Endothelial cell of umbilical vein (primary cell): ENCODE measurements around the gene TMEM175. TPM values are rescaled to one million over a fixed set of nuclear protein-coding genes. Genes with fewer than 3 reads are reported as not detected.

Source experiments
- BruUV-seq: library from RNA; stranded (reverse); fragments of 400-500 nt; replicated peaks from 2 replicates; lab custom pipeline; 2021; lab: Mats Ljungman, UMichigan
- CTCF ChIA-PET: fragments of 300-600, 350-600 bp; sonication (Branson Sonifier 250); formaldehyde crosslinking; loops from one replicate; lab custom pipeline; 2021; ENCODE audit warnings: antibody characterized with exemption, inconsistent platforms; lab: Charles Lee
- POLR2A ChIA-PET: fragments of 300-600, 350-600 bp; sonication (Branson Sonifier 250); formaldehyde crosslinking; loops from one replicate; lab custom pipeline; 2021; ENCODE audit warnings: antibody characterized with exemption, inconsistent platforms; lab: Charles Lee
- DNase-seq: peaks from one replicate; pipeline ENCODE4 v3.0.0-alpha.2; 2011; ENCODE audit warnings: low read depth, low spot score
- FAIRE-seq: peaks from 2 replicates; lab custom pipeline; 2011; peaks lifted over from hg19 to GRCh38; lab: Jason Lieb, UNC
- H2AFZ ChIP-seq: 2 replicates; pipeline ENCODE4 v1.6.0; 2012; ENCODE audit warnings: low read depth, low read length, control low read depth, inconsistent platforms
- H3K27ac ChIP-seq: 2 replicates; pipeline ENCODE4 v1.5.1; 2011; ENCODE audit warnings: low read depth, mild to moderate bottlenecking, control low read depth, low read length, moderate library complexity; ENCODE audit not compliant: insufficient read depth
- H3K27me3 ChIP-seq, 2 experiments: 2 replicates each; pipeline versions ENCODE4 v1.6.0 to v1.6.1; 2011; ENCODE audit warnings: low read length in 2 of 2, mixed read lengths in 1 of 2; ENCODE audit not compliant: control insufficient read depth in 2 of 2, insufficient read depth in 2 of 2
- H3K36me3 ChIP-seq, 2 experiments: 2 replicates in 1 of 2; 3 replicates in 1 of 2; pipeline ENCODE4 v1.5.1; 2011; ENCODE audit warnings: low read length in 2 of 2, mild to moderate bottlenecking in 1 of 2, moderate library complexity in 1 of 2; ENCODE audit not compliant: control insufficient read depth in 2 of 2, insufficient read depth in 2 of 2; ENCODE audit errors: extremely low read depth in 1 of 2
- H3K4me1 ChIP-seq: 3 replicates; pipeline ENCODE4 v1.5.1; 2011; ENCODE audit warnings: mild to moderate bottlenecking, low read length; ENCODE audit not compliant: control insufficient read depth, insufficient read depth; ENCODE audit errors: extremely low read depth
- H3K4me2 ChIP-seq: 2 replicates; pipeline ENCODE4 v1.6.1; 2011; ENCODE audit warnings: low read length, control low read depth, mixed read lengths; ENCODE audit not compliant: insufficient read depth
- H3K4me3 ChIP-seq, 3 experiments: fragments of 200-600 bp in 1 of 3; sonication (generic), shearing (Covaris generic) in 1 of 3; replicated peaks in 1 of 3; 2 replicates each; pipeline ENCODE4 v1.5.1; 2011 to 2016; ENCODE audit warnings: control low read depth in 3 of 3, low read length in 3 of 3, mild to moderate bottlenecking in 2 of 3, inconsistent platforms in 1 of 3, low read depth in 1 of 3, moderate library complexity in 1 of 3; ENCODE audit not compliant: insufficient read depth in 1 of 3
- H3K79me2 ChIP-seq: 2 replicates; pipeline ENCODE4 v1.6.0; 2012; ENCODE audit warnings: low read length, inconsistent platforms; ENCODE audit not compliant: control insufficient read depth, insufficient read depth
- H3K9ac ChIP-seq: replicated peaks from 2 replicates; pipeline ENCODE3; 2011; ENCODE audit warnings: low read length, control low read depth; ENCODE audit not compliant: insufficient read depth; ENCODE audit errors: extremely low read depth
- H3K9me1 ChIP-seq: replicated peaks from 3 replicates; pipeline ENCODE4 v1.6.0; 2011; ENCODE audit warnings: mild to moderate bottlenecking, low read length; ENCODE audit not compliant: control insufficient read depth, insufficient read depth; ENCODE audit errors: extremely low read depth
- H3K9me3 ChIP-seq: replicated peaks from 2 replicates; pipeline ENCODE4 v1.5.1; 2012; ENCODE audit warnings: low read length, inconsistent platforms; ENCODE audit not compliant: control insufficient read depth, insufficient read depth
- H4K20me1 ChIP-seq: replicated peaks from 2 replicates; pipeline ENCODE3; 2011; ENCODE audit warnings: mild to moderate bottlenecking, low read length; ENCODE audit not compliant: control insufficient read depth, insufficient read depth; ENCODE audit errors: extremely low read depth
- CTCF ChIP-seq, 2 donors: IDR thresholded peaks; 1 replicate in 1 of 2; 2 replicates in 1 of 2; pipeline ENCODE4 v1.5.1; 2011; ENCODE audit warnings: low read length in 2 of 2, mild to moderate bottlenecking in 2 of 2, moderate library complexity in 2 of 2, control low read depth in 1 of 2, inconsistent platforms in 1 of 2, low read depth in 1 of 2; ENCODE audit not compliant: insufficient read depth in 1 of 2; ENCODE audit errors: extremely low read depth in 1 of 2
- EZH2 ChIP-seq: IDR thresholded peaks from 2 replicates; pipeline ENCODE4 v1.6.1; 2012; ENCODE audit warnings: borderline replicate concordance, low read depth, mild to moderate bottlenecking, moderate library complexity, low read length, inconsistent platforms; ENCODE audit not compliant: severe bottlenecking
- FOS ChIP-seq: IDR thresholded peaks from 2 replicates; pipeline ENCODE4 v1.6.1; 2011; ENCODE audit warnings: mild to moderate bottlenecking, low read length, moderate library complexity, borderline replicate concordance; ENCODE audit not compliant: insufficient read depth
- GATA2 ChIP-seq: IDR thresholded peaks from 2 replicates; pipeline ENCODE4 v1.7.0; 2011; ENCODE audit warnings: low read depth, mild to moderate bottlenecking, moderate library complexity, mixed read lengths, low read length; ENCODE audit not compliant: insufficient read length, insufficient read depth
- JUN ChIP-seq: IDR thresholded peaks from 2 replicates; pipeline ENCODE4 v1.6.1; 2011; ENCODE audit warnings: borderline replicate concordance, low read depth; ENCODE audit not compliant: insufficient read length, insufficient read depth
- MAX ChIP-seq: IDR thresholded peaks from 2 replicates; pipeline ENCODE4 v1.6.1; 2011; ENCODE audit not compliant: insufficient read depth, insufficient read length
- MYC ChIP-seq: IDR thresholded peaks from one replicate; pipeline ENCODE4 v1.6.1; 2011; ENCODE audit warnings: mild to moderate bottlenecking, low read depth, low read length
- POLR2A ChIP-seq: IDR thresholded peaks from 2 replicates; pipeline ENCODE4 v1.6.1; 2012; ENCODE audit warnings: low read depth, mild to moderate bottlenecking, control low read depth, low read length
- POLR2AphosphoS5 ChIP-seq: IDR thresholded peaks from 2 replicates; pipeline ENCODE4 v1.6.1; 2012; ENCODE audit warnings: low read depth, mild to moderate bottlenecking, control low read depth, low read length, moderate library complexity; ENCODE audit not compliant: insufficient read depth
- dilution Hi-C: fragments of 300-500 bp; cut with MboI; formaldehyde crosslinking; loops from one replicate; pipeline ENCODE4 v1.15.0; 2019; ENCODE audit warnings: low sequenced_read_pairs; ENCODE audit not compliant: extremely low pct_ligation_motif_present
- intact Hi-C: fragments of 100-400 bp; cut with micrococcal nuclease; formaldehyde crosslinking; loops from one replicate; pipeline ENCODE4 v1.10.0; 2022
- polyA plus RNA-seq, 4 experiments: library from polyadenylated mRNA; depleted of rRNA in 3 of 4; stranded (reverse) in 3 of 4; unstranded in 1 of 4; fragments of >200 nt; gene quantifications; 2 replicates each; pipeline versions ENCODE4 v1.2.1 to v1.2.3, GENCODE V29; 2011 to 2012; ENCODE audit warnings: missing spikeins in 1 of 4
- total RNA-seq: library from RNA; stranded (reverse); gene quantifications from 2 replicates; pipeline ENCODE4 v1.2.3, GENCODE V29; 2021

The TMEM175 gene
- total and polyA plus RNA-seq, 2 donors (not counting 3 experiments of a cell fraction or from before 2014, with no cell fraction given), result 21.9 to 80.1 TPM

- dilution Hi-C loops (no loop called here), intact Hi-C loops (no loop called here)
- Histone ChIP-seq H3K4me3 (no peak overlapping the region), H3K9me3 (no peaks in the 10 kb centered on the region), H3K27me3 (no peaks in the 10 kb centered on the region), H3K9me1 (no peaks in the 10 kb centered on the region), H3K4me2 (no peak overlapping the region), H3K27ac (no peak overlapping the region), H3K9ac (no peak overlapping the region), H2AFZ (no peak overlapping the region), H3K4me1 (peaks cover 9% of the 10 kb centered on the region), H3K36me3 (peaks cover 0 to 2% of the 10 kb centered on the region in 2 experiments), H3K79me2 (peaks cover 55% of the 10 kb centered on the region), H4K20me1 (no peaks in the 10 kb centered on the region)
- BruUV-seq, result no TSS peak
- CTCF ChIA-PET, result interaction anchor here (1.3 to 2.9 kb wide), 2 partner anchors 9 to 57 kb away, joined by 3 to 15 read pairs; partner anchors contain the start of gene IDUA
- no peak for DNase-seq
- TF ChIP-seq FOS, result no peak
- TF ChIP-seq POLR2A, result no peak
- no peak for TF ChIP-seq CTCF (IDR thresholded peaks at IDR 0.05; ENCODE audit: extremely low read depth in 1 of 2, insufficient read depth in 1 of 2, low read depth in 1 of 2, low read length in 2 of 2)
- TF ChIP-seq POLR2AphosphoS5, result no peak
- TF ChIP-seq JUN, result no peak
- no peak for TF ChIP-seq GATA2
- TF ChIP-seq MYC, result no peak
- TF ChIP-seq EZH2, result no peak
- TF ChIP-seq MAX, result no peak
- POLR2A ChIA-PET, result no interaction called here
- FAIRE-seq, result no peak
Observed at GRCh38 chr4:930028-930551, 2.2 kb upstream of the TMEM175 start.
